ENCODE measurements around the gene ACTL6B. TPM values are rescaled to one million over a fixed set of nuclear protein-coding genes. Genes with fewer than 3 reads are reported as not detected.
A peak's percentile ranks its signal among the peaks of the same experiment; 100 is the strongest.

ACTL6B gene
- total RNA-seq, 6 experiments from 2014 or later: not detected

DNA sequence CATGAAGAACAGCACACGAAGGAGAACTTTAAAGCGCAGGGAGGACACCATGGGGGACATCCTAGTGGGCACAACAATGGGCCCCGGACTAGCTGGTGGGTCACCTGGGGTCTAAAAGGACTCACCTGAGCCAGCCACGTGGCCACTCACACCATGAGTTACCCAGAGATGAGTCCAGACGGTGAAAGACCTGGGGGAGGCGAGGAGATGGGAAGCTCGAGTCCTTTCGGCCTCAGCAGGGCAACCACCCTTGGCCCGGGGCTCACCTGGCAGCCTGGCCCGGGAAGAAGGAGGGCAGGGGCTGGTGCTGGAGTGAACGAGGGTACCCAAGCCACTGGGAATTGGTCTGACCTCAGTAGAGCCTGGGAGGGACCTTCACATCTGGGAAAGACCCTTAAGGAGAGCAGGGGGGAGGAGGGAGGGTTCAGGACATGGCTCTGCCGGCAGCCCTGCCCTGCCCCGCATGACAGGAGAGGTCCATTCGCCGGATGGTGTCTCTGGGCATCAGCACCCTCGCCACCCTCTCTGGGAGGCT lies 32.1 kb upstream of the ACTL6B start:
- peaks cover 10% of the 10 kb centered on the region; the same call in 1 of the 2 replicates for H3K36me3 Mint-ChIP-seq (ENCODE audit: low read depth)
- no peak for DNase-seq
- H3K9me3 Mint-ChIP-seq: no peaks in the 10 kb centered on the region
- no peak overlapping the region for H3K4me3 Mint-ChIP-seq
- TF ChIP-seq, protein P1, sequence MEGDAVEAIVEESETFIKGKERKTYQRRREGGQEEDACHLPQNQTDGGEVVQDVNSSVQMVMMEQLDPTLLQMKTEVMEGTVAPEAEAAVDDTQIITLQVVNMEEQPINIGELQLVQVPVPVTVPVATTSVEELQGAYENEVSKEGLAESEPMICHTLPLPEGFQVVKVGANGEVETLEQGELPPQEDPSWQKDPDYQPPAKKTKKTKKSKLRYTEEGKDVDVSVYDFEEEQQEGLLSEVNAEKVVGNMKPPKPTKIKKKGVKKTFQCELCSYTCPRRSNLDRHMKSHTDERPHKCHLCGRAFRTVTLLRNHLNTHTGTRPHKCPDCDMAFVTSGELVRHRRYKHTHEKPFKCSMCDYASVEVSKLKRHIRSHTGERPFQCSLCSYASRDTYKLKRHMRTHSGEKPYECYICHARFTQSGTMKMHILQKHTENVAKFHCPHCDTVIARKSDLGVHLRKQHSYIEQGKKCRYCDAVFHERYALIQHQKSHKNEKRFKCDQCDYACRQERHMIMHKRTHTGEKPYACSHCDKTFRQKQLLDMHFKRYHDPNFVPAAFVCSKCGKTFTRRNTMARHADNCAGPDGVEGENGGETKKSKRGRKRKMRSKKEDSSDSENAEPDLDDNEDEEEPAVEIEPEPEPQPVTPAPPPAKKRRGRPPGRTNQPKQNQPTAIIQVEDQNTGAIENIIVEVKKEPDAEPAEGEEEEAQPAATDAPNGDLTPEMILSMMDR (IDR thresholded peaks at IDR 0.05): peak; percentile 26; the same call in 1 of the 2 replicates
- H3K27me3 Mint-ChIP-seq (ENCODE audit: insufficient read depth): no peaks in the 10 kb centered on the region; the same call in 1 of the 2 replicates
- H3K4me1 Mint-ChIP-seq (ENCODE audit: low read depth): peaks cover 34% of the 10 kb centered on the region
- peak overlapping the region; percentile 80 for H3K27ac Mint-ChIP-seq

DNA sequence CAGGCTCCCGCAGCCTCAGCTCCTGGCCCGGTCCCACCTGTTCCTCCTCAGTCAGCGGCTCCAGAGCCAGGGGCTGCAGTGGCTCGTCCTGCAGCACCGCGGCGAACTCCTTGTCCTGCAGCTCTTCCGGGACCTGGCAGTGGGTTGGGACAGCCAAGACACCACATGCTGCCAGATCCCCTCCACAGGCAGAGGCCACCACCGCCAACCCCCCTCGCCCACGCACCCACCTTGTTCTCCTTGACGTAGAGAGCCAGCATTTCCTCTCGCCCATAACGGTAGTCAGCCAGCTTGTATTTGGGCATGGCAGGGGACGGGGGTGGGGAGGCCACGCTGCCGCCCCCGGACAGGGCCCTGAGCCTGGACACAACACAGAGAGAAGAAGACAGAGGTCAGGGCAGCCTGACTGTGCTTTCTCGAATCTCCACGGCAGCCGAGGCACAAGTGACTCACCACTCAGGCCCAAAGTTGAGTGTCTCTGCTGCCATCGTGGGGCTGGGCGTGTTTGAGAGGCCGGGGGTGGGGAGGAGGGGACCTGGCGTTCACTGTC lies 31.6 kb upstream of the ACTL6B start:
- peak; percentile 52 for DNase-seq
- TF ChIP-seq, protein P1 (IDR thresholded peaks at IDR 0.05): 0 out of 2 replicates have a peak, but pooled peaks have one; percentile 29
- H3K27me3 Mint-ChIP-seq (ENCODE audit: insufficient read depth): peaks cover 2% of the 10 kb centered on the region; the same call in 1 of the 2 replicates
- H3K4me3 Mint-ChIP-seq: no peak overlapping the region
- peak overlapping the region; percentile 80 for H3K27ac Mint-ChIP-seq
- H3K4me1 Mint-ChIP-seq (ENCODE audit: low read depth): peaks cover 30% of the 10 kb centered on the region
- H3K36me3 Mint-ChIP-seq (ENCODE audit: low read depth): peaks cover 9% of the 10 kb centered on the region; the same call in 1 of the 2 replicates
- H3K9me3 Mint-ChIP-seq: no peaks in the 10 kb centered on the region

DNA sequence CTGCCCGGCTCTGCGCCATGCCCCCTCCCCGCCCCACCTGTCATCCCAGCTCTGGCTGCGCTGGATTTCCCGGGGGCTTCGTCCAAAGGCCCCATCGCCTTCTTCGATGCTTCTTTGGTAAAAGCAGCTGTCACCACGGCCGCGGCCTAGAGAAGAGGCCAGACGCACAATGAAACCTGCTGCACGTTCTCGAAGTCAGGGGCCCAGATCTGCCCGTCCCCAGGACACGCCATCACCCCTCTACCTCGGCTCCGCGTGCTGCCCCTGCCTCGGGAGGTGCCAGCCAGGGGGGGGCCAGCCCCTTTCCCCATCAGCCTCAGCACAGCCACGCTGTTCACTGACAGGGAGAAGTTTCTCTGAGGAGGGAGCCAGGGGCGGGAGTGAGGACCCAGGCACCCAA lies 31.0 kb upstream of the ACTL6B start:
- Mint-ChIP-seq H3K4me3 (no peak overlapping the region), H3K9me3 (no peaks in the 10 kb centered on the region), H3K36me3 (ENCODE audit: low read depth) (peaks cover 9% of the 10 kb centered on the region; the same call in 1 of the 2 replicates), H3K4me1 (ENCODE audit: low read depth) (peaks cover 28% of the 10 kb centered on the region), H3K27ac (no peak overlapping the region), H3K27me3 (ENCODE audit: insufficient read depth) (peaks cover 2% of the 10 kb centered on the region; the same call in 1 of the 2 replicates)
- TF ChIP-seq, protein P1 (IDR thresholded peaks at IDR 0.05): no peak
- no peak for DNase-seq

DNA sequence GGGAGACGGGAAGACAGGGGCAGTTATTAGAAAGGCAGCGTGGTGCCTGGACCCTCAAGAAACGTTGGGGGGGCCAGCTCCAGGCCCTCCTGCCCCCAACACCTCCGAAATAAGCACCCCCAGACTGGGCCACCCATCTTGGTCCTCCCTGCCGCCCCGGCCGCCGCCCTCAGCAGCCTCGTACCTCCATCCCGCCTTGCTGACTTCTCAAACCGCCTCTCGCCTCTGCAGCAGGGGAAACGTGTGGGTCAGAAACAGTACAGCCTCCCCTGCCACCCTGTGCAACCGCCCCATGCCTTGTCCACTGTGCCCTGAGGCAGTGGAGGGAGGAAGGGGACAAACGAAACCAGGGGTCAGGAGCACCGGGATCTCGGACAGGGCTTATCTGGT lies 30.6 kb upstream of the ACTL6B start:
- Mint-ChIP-seq H3K27me3 (ENCODE audit: insufficient read depth) (peaks cover 2% of the 10 kb centered on the region; the same call in 1 of the 2 replicates), H3K27ac (no peak overlapping the region), H3K4me3 (no peak overlapping the region), H3K36me3 (ENCODE audit: low read depth) (peaks cover 9% of the 10 kb centered on the region; the same call in 1 of the 2 replicates), H3K4me1 (ENCODE audit: low read depth) (peaks cover 28% of the 10 kb centered on the region), H3K9me3 (no peaks in the 10 kb centered on the region)
- no peak for DNase-seq
- TF ChIP-seq, protein P1 (IDR thresholded peaks at IDR 0.05): no peak

DNA sequence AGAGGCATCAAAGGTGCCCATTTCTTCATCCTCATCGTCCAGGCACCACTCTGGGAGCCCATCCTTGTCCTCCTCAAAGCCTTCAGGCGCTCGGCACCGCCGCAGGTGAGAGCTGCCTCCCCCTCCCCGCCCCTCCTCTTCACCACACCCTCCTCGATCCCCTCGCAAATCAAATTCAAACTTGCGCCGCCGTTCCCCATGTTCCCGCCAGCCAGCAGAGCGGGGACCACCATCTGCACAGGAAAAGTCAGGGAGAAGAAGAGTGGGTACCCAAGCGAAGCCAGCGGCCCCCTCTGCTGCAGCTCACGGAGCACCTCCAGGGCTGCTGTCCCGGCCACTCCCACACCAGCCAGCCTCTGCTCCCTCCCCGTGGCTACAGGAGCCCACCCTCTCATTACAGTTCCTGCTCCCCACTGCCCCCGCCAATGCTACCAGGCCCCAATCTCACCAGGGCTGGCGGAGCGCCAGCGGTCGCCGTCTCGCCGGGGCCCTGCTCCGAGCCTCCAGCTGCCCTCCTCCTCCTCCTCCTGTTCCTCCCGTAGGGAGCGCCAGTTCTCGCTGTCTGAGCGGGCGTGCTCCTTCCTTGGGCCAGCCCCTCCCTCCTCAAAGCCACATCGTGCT lies 30.1 kb upstream of the ACTL6B start:
- Mint-ChIP-seq H3K36me3 (ENCODE audit: low read depth) (peaks cover 9% of the 10 kb centered on the region; the same call in 1 of the 2 replicates), H3K27me3 (ENCODE audit: insufficient read depth) (peaks cover 2% of the 10 kb centered on the region), H3K4me3 (no peak overlapping the region), H3K9me3 (no peaks in the 10 kb centered on the region), H3K4me1 (ENCODE audit: low read depth) (peaks cover 24% of the 10 kb centered on the region), H3K27ac (no peak overlapping the region)
- no peak for DNase-seq
- TF ChIP-seq, protein P1 (IDR thresholded peaks at IDR 0.05): no peak

Measured in HFFc6 (cell line).